ENCODE results near the gene CNNM4.
A peak's percentile ranks its signal among the peaks of the same experiment; 100 is the strongest.

Gene CNNM4

DNA sequence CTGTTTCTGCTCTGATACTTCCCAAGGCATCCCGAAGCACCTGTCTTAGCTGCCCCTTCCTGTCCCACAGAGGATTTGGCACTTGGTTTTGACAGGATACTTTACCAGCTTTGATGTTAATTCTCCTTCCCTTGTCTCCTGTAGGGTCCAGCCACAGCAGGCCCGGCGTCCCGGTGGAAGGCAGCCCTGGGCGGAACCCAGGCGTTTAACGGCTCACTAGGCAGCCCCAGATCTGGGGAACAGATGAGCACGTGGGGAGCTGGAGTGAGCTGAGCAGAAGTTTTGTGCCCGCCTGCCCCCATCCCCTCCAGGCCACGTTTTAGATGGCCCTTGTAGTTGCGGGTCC lies 71.7 kb downstream of the CNNM4 start:
- DNase-seq (ENCODE audit: low read depth in 2 of 2), result no peak

DNA sequence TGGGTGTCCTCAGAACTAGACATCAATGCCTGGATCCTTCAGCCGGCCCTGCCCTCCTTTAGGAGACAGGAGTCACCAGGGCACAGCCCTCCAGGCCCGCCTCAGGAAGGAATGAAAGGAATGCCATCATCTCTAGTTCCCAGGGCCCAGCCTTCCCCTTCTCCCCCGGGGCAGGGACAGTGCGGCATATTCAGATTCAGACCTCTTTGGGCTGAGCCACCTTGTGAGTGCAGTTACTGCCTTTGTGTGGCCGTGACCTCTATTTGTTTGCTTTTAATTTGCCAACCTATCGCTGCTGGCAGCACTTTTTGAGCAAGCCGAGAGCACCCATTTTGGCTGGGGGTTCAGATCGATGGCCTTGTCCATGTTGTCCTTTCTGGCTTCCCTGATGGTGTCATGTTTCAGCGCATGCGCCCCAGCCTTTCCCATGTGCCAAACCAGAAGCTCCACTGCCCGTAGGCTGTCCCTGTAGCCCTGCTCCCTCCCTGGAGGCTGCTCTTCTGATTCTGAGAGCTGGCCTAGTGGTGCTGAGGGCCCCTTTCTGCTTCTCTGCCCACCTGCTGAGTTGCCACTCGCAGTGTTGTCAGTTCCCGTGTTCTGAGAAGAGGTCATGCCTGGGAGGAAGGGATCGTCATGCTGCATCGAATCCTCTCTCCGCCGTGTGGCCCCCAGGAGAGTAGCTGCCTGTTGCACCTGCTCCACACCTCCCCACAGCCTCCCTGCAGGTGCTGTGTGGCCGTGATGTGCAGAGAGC lies 72.2 kb downstream of the CNNM4 start:
- DNase-seq (ENCODE audit: low read depth in 2 of 2), result no peak

DNA sequence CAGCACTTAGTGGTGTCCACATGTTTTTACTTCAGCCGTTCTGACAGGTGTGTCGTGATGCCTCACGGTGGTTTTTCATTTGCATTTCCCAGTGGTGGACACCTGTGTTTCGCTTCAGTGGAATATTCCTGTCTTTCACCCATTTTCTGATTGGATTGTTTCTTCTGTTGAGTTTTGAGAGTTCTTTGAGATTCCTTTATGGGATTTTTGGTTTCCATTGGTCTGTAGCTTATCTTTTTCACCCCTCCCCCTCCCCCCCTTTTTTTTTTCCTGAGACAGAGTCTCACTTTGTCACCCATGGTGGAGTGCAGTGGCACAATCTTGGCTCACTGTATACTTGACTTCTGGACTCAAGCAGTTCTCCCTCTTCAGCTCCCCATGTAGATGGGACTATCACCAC lies 75.1 kb downstream of the CNNM4 start:
- DNase-seq (ENCODE audit: low read depth in 2 of 2), result no peak

DNA sequence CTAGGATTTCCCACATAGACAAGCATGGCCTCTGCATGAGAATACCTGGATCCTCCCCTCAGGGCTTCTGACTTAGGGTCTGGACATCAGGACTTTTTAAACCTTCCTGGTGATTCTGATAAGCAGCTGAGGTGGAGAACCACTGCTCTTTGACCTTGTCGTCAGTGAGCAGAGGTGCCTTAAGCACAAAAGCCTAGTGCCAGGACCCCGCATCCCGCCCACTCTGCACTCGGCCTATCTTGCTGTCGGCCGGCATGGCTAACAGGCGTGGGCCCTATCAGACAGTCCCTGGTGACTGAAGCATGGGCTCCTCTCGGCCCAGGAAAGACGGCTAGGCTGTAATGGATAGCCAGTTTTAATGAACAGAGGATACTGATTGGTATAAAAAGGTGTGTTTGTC lies 76.9 kb downstream of the CNNM4 start:
- no peak for DNase-seq (ENCODE audit: low read depth in 2 of 2)

DNA sequence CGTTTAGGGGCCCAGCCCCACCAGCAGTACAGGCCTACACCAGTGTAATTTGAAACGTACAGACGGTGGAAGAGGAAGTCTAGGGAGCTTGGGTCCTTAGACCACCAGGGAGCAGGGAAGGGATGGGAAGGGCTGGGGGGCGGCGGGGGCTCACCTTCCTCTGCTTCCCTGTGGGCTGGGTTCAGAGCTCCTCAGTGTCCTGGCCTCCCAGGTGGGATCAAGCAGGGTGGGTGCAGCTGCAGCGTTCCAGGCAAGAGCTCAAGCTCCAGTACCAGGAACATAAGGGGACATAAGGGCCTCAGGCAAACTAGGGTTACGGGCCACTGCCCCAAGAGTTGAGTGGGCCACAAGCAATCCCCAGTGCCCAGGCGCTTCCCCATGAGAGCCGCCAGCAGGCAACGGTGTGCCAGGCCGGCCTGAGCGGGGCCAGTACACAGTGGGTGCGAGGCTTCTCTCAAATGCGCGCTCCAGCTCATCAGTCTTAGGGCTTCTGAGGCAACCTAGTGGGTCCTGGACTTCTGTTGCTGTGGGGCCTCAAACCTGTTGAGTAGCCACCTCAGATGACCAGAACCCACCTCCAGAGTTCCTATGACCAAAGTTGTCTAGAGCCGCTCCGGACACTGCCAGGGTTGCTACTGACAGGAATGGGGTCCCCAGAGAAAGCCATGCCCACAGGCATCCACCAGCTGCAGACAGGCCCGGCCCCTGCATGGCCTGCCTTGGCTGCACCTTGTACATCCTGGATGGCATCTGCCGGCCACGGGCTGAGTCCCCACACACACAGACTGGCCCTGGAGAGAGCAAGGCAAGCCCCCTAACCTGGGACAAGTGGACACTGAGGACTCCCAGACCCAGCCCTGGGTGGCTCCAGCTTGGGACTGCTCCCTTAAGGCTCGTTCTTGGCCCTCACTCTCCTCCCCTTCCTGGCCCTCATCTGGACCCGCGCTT lies 77.9 kb downstream of the CNNM4 start:
- no peak for DNase-seq (ENCODE audit: low read depth in 2 of 2)

DNA sequence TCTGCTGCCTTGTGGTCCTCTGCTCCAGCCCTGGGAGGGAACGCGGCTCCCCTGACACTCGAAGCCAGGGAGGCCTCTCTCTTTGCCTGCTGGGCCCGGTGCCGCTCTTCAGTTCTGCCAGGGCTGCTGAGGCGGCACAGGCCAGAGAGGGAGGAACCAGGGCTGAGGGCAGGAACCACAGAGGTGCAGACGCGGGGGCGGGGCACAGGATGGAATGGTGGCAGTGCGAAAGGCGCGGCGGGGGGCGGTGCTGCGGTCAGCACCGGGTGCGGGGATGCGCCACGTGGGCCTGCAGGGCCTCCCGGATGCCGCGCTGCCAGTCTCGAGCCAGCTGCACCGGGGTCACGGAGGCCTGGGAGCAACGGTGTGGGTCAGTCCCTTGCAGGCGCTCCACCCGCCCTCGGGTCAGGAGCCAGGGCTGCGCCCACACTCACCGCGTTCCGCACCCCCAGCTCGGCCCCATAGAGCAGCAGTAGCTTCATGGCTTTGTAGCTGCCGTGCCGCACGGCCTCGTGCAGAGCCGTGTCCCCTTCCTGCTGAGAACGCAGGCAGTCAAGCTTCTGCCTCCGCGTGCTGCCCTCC lies 78.7 kb downstream of the CNNM4 start:
- DNase-seq (ENCODE audit: low read depth in 2 of 2), result peak; percentile 56 to 79

DNA sequence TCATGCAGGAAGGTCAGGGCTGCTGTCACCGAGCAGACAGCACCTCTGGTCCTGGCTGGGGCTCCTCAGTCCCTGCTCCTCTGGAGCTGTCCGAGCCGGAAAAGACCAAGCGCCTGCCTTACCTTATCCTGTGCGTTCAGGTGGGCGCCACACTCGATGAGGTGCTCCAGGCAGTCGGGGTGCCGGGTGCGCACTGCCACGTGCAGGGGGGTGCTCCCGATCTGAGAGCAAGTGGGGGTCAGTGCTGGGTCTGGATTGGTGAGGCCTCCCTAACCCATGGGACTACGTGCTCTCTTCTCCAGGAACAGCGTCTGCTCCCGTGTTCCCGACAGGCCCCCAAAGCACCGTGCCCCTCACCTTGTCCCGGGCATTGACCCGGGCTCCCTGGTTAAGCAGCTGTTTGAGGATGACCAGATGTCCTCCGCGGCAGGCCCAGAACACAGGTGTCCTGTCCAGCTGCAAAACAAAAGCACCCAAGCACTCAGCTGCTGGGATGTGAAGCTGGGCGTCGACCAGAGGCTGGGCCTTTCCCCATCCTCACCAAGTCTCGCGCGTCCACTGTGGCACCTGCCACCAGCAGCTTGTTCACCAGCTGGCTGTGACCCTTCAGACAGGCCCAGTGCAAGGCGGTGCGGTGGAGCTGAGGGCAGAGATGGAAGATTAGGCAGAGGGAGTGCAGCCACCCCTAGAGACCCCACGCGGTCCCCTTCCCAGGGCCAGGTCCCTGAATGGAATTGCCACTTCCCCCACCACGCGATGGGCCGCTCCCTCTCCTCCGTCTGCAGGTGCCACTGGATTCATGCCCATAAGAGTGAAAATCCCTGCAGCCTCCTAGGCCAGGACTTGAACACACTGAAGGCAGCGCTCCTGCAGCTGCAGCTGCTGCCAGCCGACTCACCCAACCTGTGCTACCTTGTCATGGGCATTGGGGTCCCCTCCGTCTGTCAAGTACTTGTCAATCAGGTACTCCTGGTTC lies 79.5 kb downstream of the CNNM4 start:
- DNase-seq (ENCODE audit: low read depth in 2 of 2), result no peak

DNA sequence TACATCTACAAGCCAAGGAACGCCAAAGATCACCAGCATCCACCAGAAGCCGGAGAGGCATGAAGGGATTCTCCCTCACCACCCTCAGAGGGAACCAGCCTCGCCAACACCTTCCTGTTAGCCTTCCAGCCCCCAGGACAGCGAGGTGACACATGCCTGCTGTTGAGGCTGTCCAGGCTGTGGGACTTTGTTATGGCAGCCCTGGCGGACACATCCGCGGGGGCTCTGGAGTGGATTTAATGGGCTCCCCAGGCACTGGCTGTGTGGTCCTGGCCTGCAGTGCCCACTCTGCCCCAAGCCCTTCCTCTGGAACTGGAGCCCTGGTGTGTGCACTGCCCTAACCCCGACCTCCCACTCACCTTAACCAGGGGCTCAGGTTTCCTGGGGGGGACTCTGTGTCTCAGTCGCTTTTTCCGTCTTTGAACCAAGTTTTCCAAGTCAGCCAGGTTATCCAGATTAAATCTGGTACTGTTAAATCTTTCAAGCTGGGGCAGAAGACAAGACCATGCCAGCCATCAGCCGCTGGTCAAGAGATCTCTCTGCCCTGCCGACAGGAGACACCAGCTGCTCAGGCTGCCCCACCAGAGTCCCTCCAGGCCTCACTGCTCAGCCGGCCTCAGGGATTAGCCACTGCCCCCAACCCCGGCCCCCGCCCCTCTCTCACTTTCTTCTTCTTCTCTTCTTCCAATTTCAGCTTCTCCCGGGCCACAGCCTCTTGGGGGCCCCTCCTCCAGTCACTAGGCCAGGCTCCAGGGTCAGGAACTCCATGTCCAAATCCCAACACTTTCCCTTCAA lies 81.2 kb downstream of the CNNM4 start:
- DNase-seq (ENCODE audit: low read depth in 2 of 2), result no peak

DNA sequence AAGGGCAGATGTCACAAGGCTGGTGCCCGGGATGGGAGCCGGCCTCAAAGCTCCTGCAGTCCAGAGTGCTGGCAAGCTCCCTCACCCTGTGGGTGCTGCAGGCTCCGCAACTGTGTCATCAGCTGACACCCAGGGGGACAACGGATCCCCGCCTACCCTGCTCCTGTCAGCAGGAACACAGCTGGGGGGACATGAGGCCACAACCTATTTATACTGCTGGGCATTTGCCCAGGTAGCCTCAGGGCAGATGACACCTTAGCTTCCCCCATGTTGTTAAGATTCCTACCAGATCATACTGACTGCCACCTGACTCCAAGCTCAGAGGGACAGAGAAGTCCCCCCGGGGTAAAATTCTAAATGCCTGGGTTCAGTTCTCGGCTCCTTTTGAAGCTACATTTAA lies 81.9 kb downstream of the CNNM4 start:
- DNase-seq (ENCODE audit: low read depth in 2 of 2), result no peak

DNA sequence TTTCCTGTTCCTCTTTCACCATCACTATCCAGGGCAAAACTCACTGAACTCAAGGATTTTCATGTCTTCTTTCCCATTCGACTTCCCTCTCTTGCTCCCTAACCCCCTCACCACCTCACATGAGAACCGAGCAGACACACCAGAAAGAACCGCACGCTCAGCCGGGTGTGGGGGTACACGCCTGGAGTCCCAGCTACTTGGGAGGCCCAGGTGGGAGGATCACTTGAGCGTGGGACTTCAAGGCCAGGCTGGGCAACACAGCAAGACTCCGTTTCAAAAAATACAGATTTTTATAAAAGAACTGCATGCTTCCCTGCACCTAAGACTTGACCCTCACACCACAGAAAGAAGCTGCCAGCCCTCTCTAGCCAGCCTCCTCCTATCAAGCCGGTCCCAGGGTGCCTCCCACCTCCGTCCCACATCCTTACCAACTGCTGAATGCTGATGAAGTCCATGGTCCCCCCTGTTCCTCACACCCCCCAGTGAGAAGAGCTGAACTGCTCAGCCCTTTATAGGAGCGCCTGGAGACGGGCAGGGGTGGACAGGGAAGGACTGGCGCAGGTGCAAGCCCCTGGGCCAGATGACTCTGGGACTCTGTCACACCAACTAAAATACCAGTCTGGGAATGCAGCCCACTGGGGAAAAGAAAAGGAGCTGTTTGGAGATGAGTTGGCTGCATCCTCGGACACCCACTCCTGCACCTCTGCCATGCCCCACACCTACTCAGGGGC lies 83.0 kb downstream of the CNNM4 start, which contains the start of gene ANKRD23:
TSS of gene ANKRD23 (minus strand) at position 484 of the 731 bp plus-strand sequence. CDS start at position 455, 29 bp downstream.
- DNase-seq (ENCODE audit: low read depth in 2 of 2), result no peak

DNA sequence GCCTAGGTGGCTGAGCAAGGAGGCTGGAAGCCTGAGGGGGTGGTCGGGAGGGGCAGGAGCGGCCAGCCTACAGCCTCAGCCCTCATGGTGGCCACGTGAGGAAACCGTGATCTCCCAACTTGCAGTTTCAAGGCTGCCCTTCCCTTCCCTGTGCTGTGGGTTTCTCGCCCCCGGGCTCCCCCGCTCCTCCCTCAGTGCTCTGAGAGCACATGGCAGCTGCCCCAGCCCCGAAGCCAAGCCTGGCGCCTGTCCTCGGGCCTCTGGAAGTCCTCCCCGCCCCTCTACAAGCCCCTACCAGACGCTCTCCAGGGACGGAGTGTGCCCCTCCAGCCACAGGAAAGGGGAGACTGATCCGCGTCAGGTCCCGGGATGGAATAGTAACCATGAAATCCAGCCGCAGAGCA lies 83.7 kb downstream of the CNNM4 start:
- DNase-seq (ENCODE audit: low read depth in 2 of 2), result no peak

DNA sequence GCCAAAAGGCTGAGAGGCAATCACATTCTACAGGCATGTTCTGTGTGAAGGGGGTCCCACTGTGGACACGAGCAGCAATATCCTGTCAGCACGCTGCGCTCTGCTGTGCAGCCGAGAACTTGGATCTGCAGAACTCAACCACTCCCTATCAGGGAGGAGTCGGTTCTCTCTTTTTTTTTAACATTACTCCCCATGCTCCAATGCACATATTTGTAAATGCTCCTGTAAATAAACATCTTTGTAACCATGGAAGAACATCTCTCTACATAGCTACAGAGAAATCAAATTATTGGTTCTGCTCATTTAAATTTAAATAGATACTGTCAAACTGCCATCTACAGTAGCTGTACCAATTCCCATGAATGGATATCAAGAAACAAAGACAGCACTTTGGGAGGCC lies 86.1 kb downstream of the CNNM4 start:
- no peak for DNase-seq (ENCODE audit: low read depth in 2 of 2)

DNA sequence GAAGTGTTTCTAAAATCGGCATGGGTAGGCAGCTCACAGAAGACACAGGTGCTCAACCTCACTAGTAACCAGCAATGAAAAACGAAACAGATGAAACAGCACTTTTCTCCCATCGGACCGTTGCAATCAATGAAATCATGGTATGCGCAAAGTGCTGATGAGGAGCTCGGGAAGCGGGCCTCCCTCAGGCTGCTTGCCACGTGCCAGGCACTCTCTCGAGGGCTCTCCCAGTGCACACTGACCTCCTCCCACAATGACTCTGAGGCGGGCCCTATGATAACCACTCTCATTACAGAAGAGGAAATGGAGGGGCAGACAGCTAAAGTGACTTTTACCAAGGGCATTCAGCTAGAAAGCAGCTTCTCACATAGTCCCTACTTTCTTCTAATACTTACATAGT lies 86.9 kb downstream of the CNNM4 start:
- no peak for DNase-seq (ENCODE audit: low read depth in 2 of 2)

DNA sequence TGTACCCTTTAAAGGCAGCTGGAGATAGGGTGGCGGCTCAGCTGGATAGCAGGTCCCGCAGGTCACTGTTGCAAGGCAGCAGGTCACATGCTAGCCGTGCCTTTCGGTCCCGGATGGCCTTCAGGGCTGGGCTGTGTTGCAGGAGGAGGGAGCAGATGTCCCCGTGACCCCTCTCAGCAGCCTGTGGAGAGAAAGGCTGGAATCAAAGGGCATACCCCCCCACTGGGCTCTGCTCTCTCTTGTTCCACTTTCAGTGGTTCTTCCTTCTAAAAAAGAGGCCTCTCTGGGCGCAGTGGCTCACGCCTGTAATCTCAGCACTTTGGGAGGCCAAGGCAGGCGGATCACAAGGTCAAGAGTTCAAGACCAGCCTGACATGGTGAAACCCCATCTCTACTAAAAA lies 87.6 kb downstream of the CNNM4 start:
- no peak for DNase-seq (ENCODE audit: low read depth in 2 of 2)

DNA sequence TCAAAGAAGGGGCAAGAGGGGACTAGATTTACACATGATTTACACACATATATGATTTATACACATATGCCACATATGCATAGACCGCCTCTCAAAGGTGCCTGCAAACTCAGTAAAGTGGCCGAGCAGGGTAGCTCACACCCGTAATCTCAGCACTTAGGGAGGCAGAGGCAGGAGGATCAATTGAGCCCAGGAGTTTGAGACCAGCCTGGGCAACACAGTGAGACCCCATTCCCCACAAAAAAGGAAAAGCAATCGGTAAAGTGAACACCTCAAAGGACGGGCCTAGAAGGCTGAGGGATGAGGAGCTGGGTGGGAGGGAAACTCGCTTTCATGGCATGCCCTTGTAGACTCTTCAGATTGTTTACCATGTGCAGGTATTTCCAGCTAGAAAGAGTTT lies 92.0 kb downstream of the CNNM4 start:
- no peak for DNase-seq (ENCODE audit: low read depth in 2 of 2)

DNA sequence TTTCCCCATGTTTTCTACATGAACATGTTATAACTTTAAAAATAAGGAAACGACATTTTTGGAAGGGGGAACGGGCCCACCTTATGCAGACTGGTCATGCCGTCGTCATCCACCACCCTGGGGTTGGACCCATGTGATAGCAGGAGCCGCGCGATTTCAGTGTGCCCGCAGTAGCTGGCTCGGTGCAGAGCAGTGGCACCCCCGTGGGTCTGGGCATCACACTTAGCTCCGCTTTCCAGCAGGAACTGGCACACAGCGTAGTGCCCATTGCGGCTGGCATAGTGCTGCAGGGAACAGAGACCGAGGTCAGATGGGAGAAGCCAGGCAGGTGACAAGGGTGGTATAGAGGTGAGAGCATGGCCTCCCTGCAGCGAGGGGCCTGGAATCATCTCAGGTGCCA lies 92.6 kb downstream of the CNNM4 start:
- no peak for DNase-seq (ENCODE audit: low read depth in 2 of 2)

DNA sequence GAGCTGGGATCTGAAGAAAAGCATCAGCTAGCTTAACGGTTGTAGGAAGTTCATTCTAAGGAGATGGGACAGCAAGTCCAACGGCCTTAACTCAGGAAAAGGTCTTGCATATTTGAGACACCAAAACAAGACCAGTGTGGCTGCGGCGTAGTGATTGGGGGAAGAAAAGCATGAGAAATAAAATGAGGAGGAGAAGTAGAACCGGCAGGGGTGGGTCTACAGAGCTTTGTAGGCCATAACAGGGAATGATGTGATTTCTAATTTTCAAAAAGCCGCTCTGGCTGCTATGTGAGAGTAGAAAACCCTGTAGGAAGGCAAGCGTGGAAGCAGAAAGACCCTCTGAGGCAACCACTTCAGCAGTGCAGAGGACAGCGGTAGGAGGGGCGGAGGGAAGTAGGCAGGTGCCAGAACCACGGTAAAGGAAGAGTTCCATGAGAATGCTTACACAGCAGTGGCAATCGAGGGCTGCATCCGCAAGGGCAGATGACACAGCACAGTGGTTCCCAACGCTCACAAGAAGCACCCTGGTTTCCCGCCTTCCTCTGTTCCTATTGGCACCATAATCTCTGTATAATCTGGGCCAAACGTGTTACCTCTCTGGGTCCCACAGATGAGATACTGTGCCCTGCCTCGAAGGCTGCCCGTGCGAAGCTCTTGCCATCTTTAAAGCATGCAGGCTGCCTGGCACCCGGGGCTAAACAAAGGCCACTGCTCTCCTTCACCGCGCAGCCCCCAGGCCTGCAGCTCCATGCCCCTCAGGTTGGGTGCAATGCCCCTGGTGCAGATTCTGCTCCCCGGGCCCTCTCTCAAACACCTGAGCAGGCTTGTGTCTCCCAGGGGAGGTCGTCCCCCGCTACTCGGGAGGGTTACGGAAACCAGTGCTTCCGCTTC lies 96.3 kb downstream of the CNNM4 start:
- DNase-seq (ENCODE audit: low read depth in 2 of 2), result no peak

DNA sequence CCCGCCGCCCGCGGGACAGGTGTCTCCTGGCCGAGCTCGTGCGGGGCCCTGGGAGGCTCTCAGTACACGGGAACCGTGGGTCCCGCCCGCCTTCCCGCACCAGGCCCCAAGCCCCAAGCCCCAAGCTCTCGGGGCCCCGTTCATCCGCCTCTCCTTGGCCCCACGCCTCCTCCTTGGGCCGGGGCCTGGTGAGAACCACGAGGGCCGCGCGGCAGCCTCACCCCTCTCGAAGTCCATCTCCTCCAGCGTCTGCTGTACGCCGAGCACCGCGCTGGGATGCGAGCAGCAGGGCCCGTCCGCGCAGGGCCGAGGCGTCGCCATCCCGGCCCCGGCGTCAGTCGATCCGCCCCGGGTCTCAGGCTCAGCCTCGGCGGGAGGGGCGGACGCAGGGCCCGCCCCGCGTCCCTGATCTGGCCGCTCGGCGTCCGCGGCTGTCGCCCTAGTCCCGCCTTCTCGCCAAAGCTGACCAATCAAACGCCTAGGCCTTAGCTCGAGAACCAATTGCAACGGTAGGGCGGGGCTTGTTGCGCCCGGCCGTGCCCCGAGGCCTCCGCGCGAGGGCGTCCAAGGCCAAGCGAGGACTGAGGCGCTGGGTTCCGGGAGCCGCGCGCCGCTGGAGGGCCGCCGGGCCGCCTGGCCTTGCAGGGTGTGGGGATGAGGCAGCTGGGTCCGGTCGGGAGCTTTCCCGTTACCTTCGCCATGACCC lies 97.1 kb downstream of the CNNM4 start, which contains the start of gene ANKRD39:
TSS of gene ANKRD39 (minus strand) at position 350 of the 706 bp plus-strand sequence. CDS start at position 321, 29 bp downstream.
- peak; percentile 96 for DNase-seq (ENCODE audit: low read depth in 2 of 2)

All from stimulated activated CD8-positive, alpha-beta memory T cell treated with anti-CD3 and anti-CD28 coated beads, Interleukin-7, amount 100 ng/mL, for 4 hours (primary cell).